ENCODE measurements around the gene SCUBE1.

Gene SCUBE1

GRCh38 chr22:43343262-43343669 lies at the start of gene SCUBE1:
TSS of gene SCUBE1 (minus strand) at chr22:43343372. CDS start at chr22:43343261, 111 bp downstream.
- peak; percentile 79 for DNase-seq

- peak; percentile 52 for DNase-seq
Measured at GRCh38 chr22:43392385-43392989, 49.3 kb upstream of the SCUBE1 start.

GRCh38 chr22:43391306-43391705 lies 48.1 kb upstream of the SCUBE1 start:
- DNase-seq = peak; percentile 19

- DNase-seq = peak; percentile 39
Measured at GRCh38 chr22:43390872-43391271, 47.7 kb upstream of the SCUBE1 start.

- DNase-seq = peak; percentile 34
Measured at GRCh38 chr22:43390166-43390565, 47.0 kb upstream of the SCUBE1 start.

- peak; percentile 59 for DNase-seq
Measured at GRCh38 chr22:43389227-43389836, 46.2 kb upstream of the SCUBE1 start.

GRCh38 chr22:43388420-43388851 lies 45.3 kb upstream of the SCUBE1 start:
- DNase-seq = peak; percentile 91

GRCh38 chr22:43387815-43388214 lies 44.6 kb upstream of the SCUBE1 start:
- DNase-seq = peak; percentile 25

GRCh38 chr22:43385770-43386641 lies 42.8 kb upstream of the SCUBE1 start:
- DNase-seq = peak; percentile 89

GRCh38 chr22:43384863-43385262 lies 41.7 kb upstream of the SCUBE1 start:
- peak; percentile 28 for DNase-seq

GRCh38 chr22:43381693-43382092 lies 38.5 kb upstream of the SCUBE1 start:
- peak; percentile 61 for DNase-seq

GRCh38 chr22:43377896-43378704 lies 34.9 kb upstream of the SCUBE1 start:
- peak; percentile 48 for DNase-seq

- DNase-seq = no peak
Measured at GRCh38 chr22:43377548-43377895, 34.4 kb upstream of the SCUBE1 start.

- DNase-seq = peak; percentile 65
Measured at GRCh38 chr22:43376765-43377547, 33.8 kb upstream of the SCUBE1 start.

GRCh38 chr22:43375951-43376455 lies 32.8 kb upstream of the SCUBE1 start:
- no peak for DNase-seq

GRCh38 chr22:43370036-43370435 lies 26.9 kb upstream of the SCUBE1 start:
- DNase-seq = peak; percentile 57

GRCh38 chr22:43365715-43366440 lies 22.7 kb upstream of the SCUBE1 start:
- peak; percentile 45 for DNase-seq

- DNase-seq = peak; percentile 42
Measured at GRCh38 chr22:43364169-43364435, 20.9 kb upstream of the SCUBE1 start.

GRCh38 chr22:43363315-43364168 lies 20.4 kb upstream of the SCUBE1 start:
- peak; percentile 5 for DNase-seq

GRCh38 chr22:43360576-43360975 lies 17.4 kb upstream of the SCUBE1 start:
- peak; percentile 36 for DNase-seq
